IMR-90 (cell line): ENCODE data around the gene FRMPD4. TPM values are rescaled to one million over a fixed set of nuclear protein-coding genes. Genes with fewer than 3 reads are reported as not detected.

Experiments used
- ATAC-seq: fragments of 200-7000 bp; cut with Tn5 transposase; 2 replicates; pipeline ENCODE4 v1.9.1; 2020; ENCODE audit warnings: low read depth, mild to moderate bottlenecking, moderate library complexity
- BruUV-seq: library from RNA; stranded (reverse); fragments of 400-500 nt; replicated peaks from 2 replicates; lab custom pipeline; 2021; lab: Mats Ljungman, UMichigan
- CTCF ChIA-PET: fragments of 300-600 bp; formaldehyde crosslinking; extraction: SDS; loops from one replicate; lab custom pipeline; 2021; ENCODE audit warnings: antibody characterized with exemption; lab: Yijun Ruan, JAX
- POLR2A ChIA-PET: fragments of 300-600 bp; sonication (Branson Sonifier 250); formaldehyde crosslinking; loops from one replicate; lab custom pipeline; 2022; ENCODE audit warnings: antibody characterized with exemption; ENCODE audit not compliant: unreplicated experiment; lab: Charles Lee
- DNase-seq: peaks from one replicate; pipeline ENCODE4 v3.0.0; 2013
- H2AFZ ChIP-seq: replicated peaks from 2 replicates; pipeline ENCODE3; 2013; ENCODE audit warnings: low read length, mild to moderate bottlenecking; ENCODE audit not compliant: poor library complexity
- H2AK5ac ChIP-seq: 2 replicates; pipeline ENCODE4 v1.6.1; 2013; ENCODE audit warnings: low read depth, low read length, inconsistent platforms
- H2AK9ac ChIP-seq: replicated peaks from 2 replicates; pipeline ENCODE3; 2013; ENCODE audit warnings: mild to moderate bottlenecking, low read depth, low read length, moderate library complexity; ENCODE audit not compliant: poor library complexity
- H2BK120ac ChIP-seq: 2 replicates; pipeline ENCODE4 v1.6.1; 2013; ENCODE audit warnings: low read depth, low read length, inconsistent platforms
- H2BK15ac ChIP-seq: 3 replicates; pipeline ENCODE4 v1.6.1; 2013; ENCODE audit warnings: low read depth, low read length, inconsistent platforms
- H2BK20ac ChIP-seq: 2 replicates; pipeline ENCODE4 v1.6.1; 2013; ENCODE audit warnings: low read depth, mild to moderate bottlenecking, inconsistent platforms, low read length, moderate library complexity
- H2BK5ac ChIP-seq: 2 replicates; pipeline ENCODE4 v1.6.1; 2013; ENCODE audit warnings: mild to moderate bottlenecking, low read depth, low read length, inconsistent platforms; ENCODE audit not compliant: poor library complexity, severe bottlenecking
- H3K14ac ChIP-seq: replicated peaks from 2 replicates; pipeline ENCODE4 v1.6.1; 2013; ENCODE audit warnings: low read depth, low read length, inconsistent platforms
- H3K18ac ChIP-seq: 2 replicates; pipeline ENCODE4 v1.6.1; 2013; ENCODE audit warnings: low read depth, low read length, control low read depth
- H3K23ac ChIP-seq: 2 replicates; pipeline ENCODE4 v1.6.1; 2013; ENCODE audit warnings: low read depth, low read length, inconsistent platforms
- H3K27ac ChIP-seq: 2 replicates; pipeline ENCODE4 v1.5.1; 2013; ENCODE audit warnings: mild to moderate bottlenecking, control low read depth, low read length; ENCODE audit not compliant: insufficient read depth
- H3K27me3 ChIP-seq: 2 replicates; pipeline ENCODE4 v1.6.1; 2013; ENCODE audit warnings: low read length; ENCODE audit not compliant: control insufficient read depth, insufficient read depth
- H3K36me3 ChIP-seq: 2 replicates; pipeline ENCODE4 v1.6.1; 2013; ENCODE audit warnings: low read length, mixed read lengths; ENCODE audit not compliant: control insufficient read depth, insufficient read depth
- H3K4ac ChIP-seq: 2 replicates; pipeline ENCODE4 v1.6.1; 2013; ENCODE audit warnings: low read depth, low read length, inconsistent platforms
- H3K4me1 ChIP-seq: 2 replicates; pipeline ENCODE4 v1.6.1; 2013; ENCODE audit warnings: low read length, mixed read lengths; ENCODE audit not compliant: control insufficient read depth, insufficient read depth
- H3K4me2 ChIP-seq: 2 replicates; pipeline ENCODE4 v1.6.1; 2013; ENCODE audit warnings: low read depth, mild to moderate bottlenecking, control low read depth, low read length, moderate library complexity
- H3K4me3 ChIP-seq: 2 replicates; pipeline ENCODE4 v1.5.1; 2013; ENCODE audit warnings: low read depth, mild to moderate bottlenecking, control low read depth, low read length, moderate library complexity; ENCODE audit not compliant: insufficient read depth
- H3K56ac ChIP-seq: 2 replicates; pipeline ENCODE4 v1.6.1; 2013; ENCODE audit warnings: low read length, inconsistent platforms; ENCODE audit not compliant: insufficient read depth; ENCODE audit errors: extremely low read depth
- H3K79me1 ChIP-seq, 2 experiments: 2 replicates each; pipeline ENCODE4 v1.6.1; 2013; ENCODE audit warnings: low read length in 2 of 2, inconsistent platforms in 1 of 2, low read depth in 1 of 2
- H3K9ac ChIP-seq: 2 replicates; pipeline ENCODE4 v1.6.1; 2013; ENCODE audit warnings: low read depth, low read length, control low read depth
- H3K9me1 ChIP-seq: 2 replicates; pipeline ENCODE4 v1.6.1; 2013; ENCODE audit warnings: low read length, inconsistent platforms; ENCODE audit not compliant: insufficient read depth
- H3K9me3 ChIP-seq: 2 replicates; pipeline ENCODE4 v1.6.1; 2013; ENCODE audit warnings: low read length; ENCODE audit not compliant: control insufficient read depth, insufficient read depth
- H4K20me1 ChIP-seq: 2 replicates; pipeline ENCODE4 v1.6.1; 2013; ENCODE audit warnings: low read length, inconsistent platforms; ENCODE audit not compliant: insufficient read depth
- H4K5ac ChIP-seq: 2 replicates; pipeline ENCODE4 v1.6.1; 2013; ENCODE audit warnings: mild to moderate bottlenecking, low read depth, low read length, control low read depth
- H4K8ac ChIP-seq, 2 experiments: 2 replicates each; pipeline ENCODE4 v1.6.1; 2013; ENCODE audit warnings: low read depth in 2 of 2, low read length in 2 of 2, control low read depth in 1 of 2, inconsistent platforms in 1 of 2
- H4K91ac ChIP-seq: 2 replicates; pipeline ENCODE4 v1.6.1; 2013; ENCODE audit warnings: low read depth, low read length, inconsistent platforms; ENCODE audit not compliant: insufficient read depth
- BHLHE40 ChIP-seq: fragments of 150-350 bp; IDR thresholded peaks from 2 replicates; pipeline ENCODE4 v1.6.1; 2016; ENCODE audit warnings: mild to moderate bottlenecking, low read depth, low read length
- CEBPB ChIP-seq: IDR thresholded peaks from 2 replicates; pipeline ENCODE4 v1.6.1; 2012; ENCODE audit warnings: low read depth, low read length, improper control_type of control experiment
- CHD1 ChIP-seq: IDR thresholded peaks from 2 replicates; pipeline ENCODE4 v1.6.1; 2012; ENCODE audit warnings: low read depth, low read length, improper control_type of control experiment
- FOS ChIP-seq: fragments of 150-350 bp; IDR thresholded peaks from 2 replicates; pipeline ENCODE4 v1.6.1; 2016; ENCODE audit warnings: low read depth, low read length
- MAFK ChIP-seq: IDR thresholded peaks from 2 replicates; pipeline ENCODE4 v1.6.1; 2012; ENCODE audit warnings: low read depth, low read length, improper control_type of control experiment
- MAZ ChIP-seq: IDR thresholded peaks from 2 replicates; pipeline ENCODE4 v1.6.1; 2012; ENCODE audit warnings: low read depth, mild to moderate bottlenecking, low read length, improper control_type of control experiment, moderate library complexity, borderline replicate concordance
- MXI1 ChIP-seq: IDR thresholded peaks from 2 replicates; pipeline ENCODE4 v1.6.1; 2012; ENCODE audit warnings: low read depth, mild to moderate bottlenecking, low read length, moderate library complexity, borderline replicate concordance
- NFE2L2 ChIP-seq: fragments of 150-350 bp; IDR thresholded peaks from 2 replicates; pipeline ENCODE4 v1.6.1; 2016; ENCODE audit warnings: low read depth, mild to moderate bottlenecking, low read length
- POLR2A ChIP-seq: IDR thresholded peaks from 2 replicates; pipeline ENCODE4 v1.6.1; 2012; ENCODE audit warnings: mild to moderate bottlenecking, low read depth, low read length
- RAD21 ChIP-seq: IDR thresholded peaks from 2 replicates; pipeline ENCODE4 v1.6.1; 2012; ENCODE audit warnings: low read length, improper control_type of control experiment
- RCOR1 ChIP-seq: IDR thresholded peaks from 2 replicates; pipeline ENCODE4 v1.6.1; 2012; ENCODE audit warnings: mild to moderate bottlenecking, low read length, improper control_type of control experiment; ENCODE audit not compliant: insufficient replicate concordance
- RFX5 ChIP-seq: IDR thresholded peaks from 2 replicates; pipeline ENCODE4 v1.8.0; 2012; ENCODE audit warnings: low read depth, mild to moderate bottlenecking, low read length, moderate library complexity
- SMC3 ChIP-seq: fragments of 150-350 bp; IDR thresholded peaks from 2 replicates; pipeline ENCODE4 v1.6.1; 2016; ENCODE audit warnings: low read depth, mild to moderate bottlenecking, antibody characterized with exemption, low read length, moderate library complexity
- WGBS, 2 experiments: methylation state at CpG; one replicate each; pipeline versions ENCODE4 v1.1.5 to v1.1.7; 2013; ENCODE audit warnings: missing lambda C conversion rate in 2 of 2; ENCODE audit not compliant: insufficient read length in 1 of 2; ENCODE audit errors: extremely low coverage in 2 of 2; 5-methylcytosine and 5-hydroxymethylcytosine counted together
- dilution Hi-C: fragments of 300-500 bp; cut with HindIII; formaldehyde crosslinking; loops from one replicate; pipeline ENCODE4 v1.14.3; 2018; ENCODE audit warnings: low sequenced_read_pairs; ENCODE audit not compliant: unreplicated experiment
- in situ Hi-C: fragments of 300-500 bp; cut with MboI; formaldehyde crosslinking; loops from 3 replicates; pipeline ENCODE4 v1.14.3; 2019; ENCODE audit warnings: low sequenced_read_pairs, inconsistent platforms, mixed read lengths
- intact Hi-C: fragments of 100-400 bp; cut with micrococcal nuclease; formaldehyde crosslinking; loops from 2 replicates; pipeline ENCODE4 v1.10.0; 2022
- polyA plus RNA-seq, 3 experiments: library from polyadenylated mRNA; depleted of rRNA; stranded (reverse); fragments of >200 nt; gene quantifications; 2 replicates each; pipeline ENCODE4 v1.2.3, GENCODE V29; 2012; ENCODE audit warnings: low replicate concordance in 1 of 3
- total RNA-seq: library from RNA; depleted of rRNA; stranded (reverse); fragments of >200 nt; gene quantifications from 2 replicates; pipeline ENCODE4 v1.2.3, GENCODE V29; 2012
- TF ChIP-seq, protein P1 (sequence below): fragments of 150-350 bp; IDR thresholded peaks from 2 replicates; pipeline ENCODE4 v1.6.1; 2016; ENCODE audit warnings: low read depth, mild to moderate bottlenecking, low read length, moderate library complexity, borderline replicate concordance
- TF ChIP-seq, protein P2 (sequence below): conservative IDR thresholded peaks from 2 replicates; pipeline ENCODE4 v1.5.1; 2012; ENCODE audit warnings: mild to moderate bottlenecking, low read depth, low read length, improper control_type of control experiment
- TF ChIP-seq, protein P3 (sequence below): fragments of 150-350 bp; IDR thresholded peaks from 2 replicates; pipeline ENCODE4 v1.6.1; 2017; ENCODE audit warnings: mild to moderate bottlenecking, antibody characterized with exemption, low read length, low read depth

FRMPD4 gene
- total and polyA plus RNA-seq, 2 of the 4 experiments (the other 2 are of a cell fraction): 0.53 to 1.1 TPM

DNA sequence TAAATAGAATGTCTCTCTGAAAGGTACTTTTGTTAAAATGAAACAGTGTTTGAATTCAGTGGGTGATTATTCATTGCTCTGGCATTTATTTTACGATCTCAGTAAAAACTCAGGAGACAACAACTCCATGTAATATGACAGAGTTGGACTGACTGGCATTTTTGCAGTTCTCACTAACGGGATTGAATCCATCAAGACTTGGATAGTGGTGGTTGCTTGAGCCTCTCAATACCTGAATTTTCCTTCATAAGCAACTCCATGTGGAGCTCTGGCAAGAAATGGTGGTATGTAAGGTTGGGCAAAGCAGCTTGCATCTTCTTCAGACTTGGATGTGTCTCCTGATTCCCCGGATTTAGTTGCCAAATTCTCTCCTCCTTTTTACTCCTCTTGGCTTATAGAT lies 72.7 kb downstream of the FRMPD4 start:
- peak overlapping the region; percentile 7; the same call in 1 of the 2 replicates for H3K18ac ChIP-seq
- DNase-seq (peak; percentile 31), ATAC-seq (peak; percentile 35; the same call in 1 of the 2 replicates)
- ChIA-PET CTCF (no interaction called here), POLR2A (no interaction called here)
- peak overlapping the region; percentile 5; the same call in 1 of the 2 replicates for H4K5ac ChIP-seq
- 0 out of 2 replicates have a peak overlapping the region, but pooled peaks have one; percentile 2 for H4K91ac ChIP-seq
- peak overlapping the region; percentile 53; the same call in 1 of the 2 replicates for H3K4me2 ChIP-seq
- no peak for TF ChIP-seq RCOR1
- no peak for TF ChIP-seq CEBPB
- no peak for TF ChIP-seq CHD1
- TF ChIP-seq BHLHE40: no peak
- no peak for TF ChIP-seq RFX5
- TF ChIP-seq, protein P1, sequence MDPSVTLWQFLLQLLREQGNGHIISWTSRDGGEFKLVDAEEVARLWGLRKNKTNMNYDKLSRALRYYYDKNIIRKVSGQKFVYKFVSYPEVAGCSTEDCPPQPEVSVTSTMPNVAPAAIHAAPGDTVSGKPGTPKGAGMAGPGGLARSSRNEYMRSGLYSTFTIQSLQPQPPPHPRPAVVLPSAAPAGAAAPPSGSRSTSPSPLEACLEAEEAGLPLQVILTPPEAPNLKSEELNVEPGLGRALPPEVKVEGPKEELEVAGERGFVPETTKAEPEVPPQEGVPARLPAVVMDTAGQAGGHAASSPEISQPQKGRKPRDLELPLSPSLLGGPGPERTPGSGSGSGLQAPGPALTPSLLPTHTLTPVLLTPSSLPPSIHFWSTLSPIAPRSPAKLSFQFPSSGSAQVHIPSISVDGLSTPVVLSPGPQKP: no peak
- TF ChIP-seq SMC3: no peak
- TF ChIP-seq, protein P2, sequence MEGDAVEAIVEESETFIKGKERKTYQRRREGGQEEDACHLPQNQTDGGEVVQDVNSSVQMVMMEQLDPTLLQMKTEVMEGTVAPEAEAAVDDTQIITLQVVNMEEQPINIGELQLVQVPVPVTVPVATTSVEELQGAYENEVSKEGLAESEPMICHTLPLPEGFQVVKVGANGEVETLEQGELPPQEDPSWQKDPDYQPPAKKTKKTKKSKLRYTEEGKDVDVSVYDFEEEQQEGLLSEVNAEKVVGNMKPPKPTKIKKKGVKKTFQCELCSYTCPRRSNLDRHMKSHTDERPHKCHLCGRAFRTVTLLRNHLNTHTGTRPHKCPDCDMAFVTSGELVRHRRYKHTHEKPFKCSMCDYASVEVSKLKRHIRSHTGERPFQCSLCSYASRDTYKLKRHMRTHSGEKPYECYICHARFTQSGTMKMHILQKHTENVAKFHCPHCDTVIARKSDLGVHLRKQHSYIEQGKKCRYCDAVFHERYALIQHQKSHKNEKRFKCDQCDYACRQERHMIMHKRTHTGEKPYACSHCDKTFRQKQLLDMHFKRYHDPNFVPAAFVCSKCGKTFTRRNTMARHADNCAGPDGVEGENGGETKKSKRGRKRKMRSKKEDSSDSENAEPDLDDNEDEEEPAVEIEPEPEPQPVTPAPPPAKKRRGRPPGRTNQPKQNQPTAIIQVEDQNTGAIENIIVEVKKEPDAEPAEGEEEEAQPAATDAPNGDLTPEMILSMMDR: no peak
- no peak for TF ChIP-seq NFE2L2
- TF ChIP-seq RAD21: no peak
- TF ChIP-seq, protein P3, sequence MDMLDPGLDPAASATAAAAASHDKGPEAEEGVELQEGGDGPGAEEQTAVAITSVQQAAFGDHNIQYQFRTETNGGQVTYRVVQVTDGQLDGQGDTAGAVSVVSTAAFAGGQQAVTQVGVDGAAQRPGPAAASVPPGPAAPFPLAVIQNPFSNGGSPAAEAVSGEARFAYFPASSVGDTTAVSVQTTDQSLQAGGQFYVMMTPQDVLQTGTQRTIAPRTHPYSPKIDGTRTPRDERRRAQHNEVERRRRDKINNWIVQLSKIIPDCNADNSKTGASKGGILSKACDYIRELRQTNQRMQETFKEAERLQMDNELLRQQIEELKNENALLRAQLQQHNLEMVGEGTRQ: no peak
- TF ChIP-seq MAFK: no peak
- no peak for TF ChIP-seq MAZ
- no peak for TF ChIP-seq FOS
- TF ChIP-seq POLR2A: no peak
- no peak for TF ChIP-seq MXI1
- peak overlapping the region; percentile 22; the same call in 1 of the 2 replicates for H3K14ac ChIP-seq
- H3K4me1 ChIP-seq: no peaks in the 10 kb centered on the region
- H2BK120ac ChIP-seq: peak overlapping the region; percentile 63
- no peak overlapping the region for H2BK20ac ChIP-seq
- no peak overlapping the region for H3K27ac ChIP-seq
- dilution Hi-C loops (no loop called here), in situ Hi-C loops (no loop called here), intact Hi-C loops (no loop called here)
- H2BK15ac ChIP-seq: no peak overlapping the region
- H2AFZ ChIP-seq: no peak overlapping the region
- H3K36me3 ChIP-seq: no peaks in the 10 kb centered on the region
- peak overlapping the region in 1 of 2 experiments; percentile 50; a peak in 1 of 4 replicates for H4K8ac ChIP-seq
- no peak overlapping the region for H2AK5ac ChIP-seq
- peak overlapping the region; percentile 69 for H2BK5ac ChIP-seq
- peaks cover 2% of the 10 kb centered on the region; the same call in 1 of the 2 replicates for H3K9me1 ChIP-seq
- H3K56ac ChIP-seq: peak overlapping the region; percentile 43; the same call in 1 of the 2 replicates
- H3K79me1 ChIP-seq: no peaks in the 10 kb centered on the region
- WGBS, 2 experiments: no CpG with 5 or more reads among the region's 3 CpGs
- H3K9me3 ChIP-seq: no peaks in the 10 kb centered on the region
- peak overlapping the region; percentile 53; the same call in 1 of the 2 replicates for H3K23ac ChIP-seq
- no peaks in the 10 kb centered on the region for H3K27me3 ChIP-seq
- BruUV-seq: no TSS peak
- H3K4me3 ChIP-seq: peak overlapping the region; percentile 8; the same call in 1 of the 2 replicates
- peak overlapping the region; percentile 69; the same call in 1 of the 2 replicates for H3K4ac ChIP-seq
- no peaks in the 10 kb centered on the region for H4K20me1 ChIP-seq
- peak overlapping the region; percentile 50; the same call in 1 of the 2 replicates for H3K9ac ChIP-seq
- H2AK9ac ChIP-seq: no peak overlapping the region
